ENCODE data around the gene UNC5CL.

The UNC5CL gene

GRCh38 chr6:41000248-41000647, 38.8 kb downstream of the UNC5CL start:
- no peak for DNase-seq (ENCODE audit: low read depth)

DNA sequence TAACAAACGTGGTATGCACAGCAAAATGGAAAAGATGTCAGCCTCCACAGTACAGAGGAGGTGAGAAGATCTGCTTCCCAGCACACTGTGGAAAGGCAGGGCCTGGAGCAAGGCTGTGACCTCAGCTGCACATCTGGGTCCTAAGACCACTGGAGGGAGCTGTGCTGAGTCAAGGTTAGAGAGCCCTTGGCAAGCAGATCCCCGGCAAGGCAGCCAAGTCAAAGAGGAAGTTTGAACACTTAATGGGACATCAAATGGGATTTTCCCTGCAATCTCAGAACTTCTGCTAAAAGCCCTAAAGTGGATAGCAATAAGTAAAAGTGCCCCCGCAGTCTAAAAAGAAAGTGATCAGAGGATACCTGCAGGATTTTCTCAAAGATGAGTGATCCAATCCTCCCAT, 39.5 kb downstream of the UNC5CL start:
- no peak for DNase-seq (ENCODE audit: low read depth)

DNA sequence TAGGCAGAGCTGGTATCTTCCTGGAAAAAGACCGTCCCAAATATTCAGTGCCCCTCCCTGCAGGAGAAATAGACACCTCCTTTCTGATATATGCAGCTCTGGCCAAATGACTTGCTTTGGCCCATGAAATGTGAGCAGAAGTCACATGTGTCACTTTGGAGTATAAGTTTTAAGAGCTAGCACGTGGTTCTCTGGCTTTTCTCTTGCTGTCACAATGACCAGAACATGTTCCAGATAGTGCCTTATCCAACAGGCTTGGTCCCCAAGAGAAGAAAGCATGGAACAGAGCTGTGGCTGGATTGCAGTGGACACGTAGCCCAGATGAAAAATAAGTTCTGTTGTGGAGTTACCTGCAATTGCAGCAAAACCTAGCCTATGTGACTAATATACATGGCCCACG, 40.4 kb downstream of the UNC5CL start:
- no peak for DNase-seq (ENCODE audit: low read depth)

DNA sequence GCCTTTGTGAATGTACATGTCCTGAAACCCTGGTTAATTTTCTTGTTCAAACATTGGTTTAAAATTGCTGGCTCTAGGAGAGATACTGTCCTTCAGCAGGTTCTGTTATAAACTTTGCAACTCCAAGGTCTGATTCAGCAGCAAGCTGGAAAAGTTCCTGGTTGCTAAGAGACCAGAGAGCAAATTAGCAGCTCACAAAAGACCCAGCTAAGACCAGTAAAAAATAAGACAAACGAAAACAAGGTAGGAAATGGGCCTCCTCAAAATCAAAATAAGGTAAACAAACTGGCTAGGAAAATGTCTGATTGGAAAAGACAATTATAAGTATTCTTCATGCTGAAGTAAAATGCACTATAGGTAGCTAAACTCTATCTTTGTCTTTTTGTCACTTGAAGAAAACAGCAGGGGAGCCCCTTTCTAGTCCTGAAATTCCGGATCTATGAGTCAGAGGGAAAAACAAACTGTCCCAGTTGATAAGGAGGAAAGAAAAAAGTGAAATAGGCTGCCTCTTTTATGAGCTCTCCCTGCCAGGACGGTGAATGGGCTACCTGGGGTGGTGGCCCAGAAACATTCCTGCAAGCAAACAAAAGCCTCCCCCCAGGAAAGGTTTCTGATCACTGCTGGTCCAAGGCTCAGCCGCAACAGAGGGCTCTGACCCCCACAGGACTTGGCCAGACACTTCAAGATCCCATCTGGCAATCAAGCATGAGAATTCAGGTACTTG, 41.6 kb downstream of the UNC5CL start:
- DNase-seq (ENCODE audit: low read depth), result no peak

- DNase-seq (ENCODE audit: low read depth), result no peak
Observed at GRCh38 chr6:40996591-40997233, 42.3 kb downstream of the UNC5CL start.

DNA sequence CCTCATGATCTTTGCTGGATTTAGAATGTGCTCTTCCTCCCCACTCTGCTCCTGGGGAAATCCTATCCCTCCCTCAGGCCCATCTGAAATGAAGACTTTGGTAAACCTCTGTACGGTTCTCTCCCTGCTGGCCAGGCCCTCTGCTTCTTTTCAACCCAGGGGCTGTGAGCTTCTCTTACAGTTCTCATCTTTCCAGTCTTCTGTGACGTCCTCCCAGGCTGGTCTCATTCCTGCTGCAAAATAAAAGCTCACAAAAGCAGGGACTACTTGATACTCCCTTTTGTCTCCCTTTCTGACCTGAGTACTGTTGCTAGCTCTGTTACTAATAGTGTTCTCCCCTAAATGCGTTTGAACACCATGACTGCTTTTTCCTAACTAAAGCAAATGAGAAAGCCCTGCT, 46.3 kb downstream of the UNC5CL start:
- DNase-seq (ENCODE audit: low read depth), result no peak

DNA sequence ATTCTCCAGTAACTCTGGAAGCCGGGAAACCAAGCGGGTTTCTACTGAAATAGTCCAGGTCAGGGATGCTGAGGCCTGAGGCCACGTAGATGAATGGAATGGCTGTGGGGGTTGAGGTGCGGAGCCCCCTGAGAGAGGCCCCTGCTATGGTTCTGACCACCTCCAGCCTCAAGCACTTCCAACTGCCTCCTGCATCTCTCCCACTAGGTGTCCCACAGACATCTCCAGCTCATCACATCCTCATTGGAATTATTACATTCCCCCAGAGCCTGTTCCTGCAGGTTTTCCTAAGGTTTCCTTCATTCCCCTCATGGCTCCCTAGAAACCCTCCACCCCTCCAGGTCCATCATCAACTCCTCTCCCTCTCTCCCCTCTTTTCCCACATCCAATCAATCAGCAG, 48.7 kb downstream of the UNC5CL start:
- no peak for DNase-seq (ENCODE audit: low read depth)

GRCh38 chr6:40989204-40990169, 49.5 kb downstream of the UNC5CL start:
- DNase-seq (ENCODE audit: low read depth), result no peak

DNA sequence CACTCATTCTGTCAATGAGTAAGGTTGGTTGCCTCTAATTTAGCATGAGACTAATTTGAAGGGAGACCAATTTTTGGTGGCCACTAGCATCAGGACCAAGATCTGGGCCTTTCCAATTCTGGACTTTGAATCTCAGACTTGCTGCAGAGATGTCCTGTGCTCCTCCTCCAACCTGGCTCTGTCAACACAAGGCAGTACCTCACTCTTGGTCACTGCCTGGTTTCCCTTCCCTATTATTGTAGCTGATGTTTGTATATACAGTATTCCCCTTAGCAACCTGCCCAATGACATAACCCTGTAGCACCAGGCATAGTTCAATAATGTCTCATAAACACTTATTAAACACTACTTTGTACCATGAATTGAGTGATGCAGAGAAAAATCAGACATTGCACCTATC, 50.4 kb downstream of the UNC5CL start:
- DNase-seq (ENCODE audit: low read depth), result no peak

- DNase-seq (ENCODE audit: low read depth), result no peak
Observed at GRCh38 chr6:40986921-40987819, 51.9 kb downstream of the UNC5CL start.

GRCh38 chr6:40986364-40986763, 52.7 kb downstream of the UNC5CL start:
- no peak for DNase-seq (ENCODE audit: low read depth)

DNA sequence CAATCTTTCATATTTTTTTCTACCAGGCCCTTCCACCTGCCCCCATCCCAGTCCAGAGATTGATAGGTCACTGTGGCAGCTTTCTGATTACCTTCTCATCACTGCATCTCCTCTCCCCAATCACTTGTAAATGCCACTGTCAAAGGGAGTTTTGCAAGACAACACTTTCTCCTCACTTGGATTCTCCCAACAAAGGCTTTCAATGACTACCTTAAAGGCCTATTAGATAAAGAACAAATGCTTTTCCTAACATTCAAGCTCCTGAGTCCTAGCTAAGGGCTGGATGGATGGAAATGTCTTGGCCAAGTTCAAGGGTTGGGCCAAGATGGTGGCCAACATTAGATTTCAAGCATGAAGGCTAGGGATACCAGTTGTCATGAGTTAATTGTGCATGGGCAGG, 55.3 kb downstream of the UNC5CL start:
- DNase-seq (ENCODE audit: low read depth), result no peak

- no peak for DNase-seq (ENCODE audit: low read depth)
Observed at GRCh38 chr6:40982917-40983316, 56.1 kb downstream of the UNC5CL start.

DNA sequence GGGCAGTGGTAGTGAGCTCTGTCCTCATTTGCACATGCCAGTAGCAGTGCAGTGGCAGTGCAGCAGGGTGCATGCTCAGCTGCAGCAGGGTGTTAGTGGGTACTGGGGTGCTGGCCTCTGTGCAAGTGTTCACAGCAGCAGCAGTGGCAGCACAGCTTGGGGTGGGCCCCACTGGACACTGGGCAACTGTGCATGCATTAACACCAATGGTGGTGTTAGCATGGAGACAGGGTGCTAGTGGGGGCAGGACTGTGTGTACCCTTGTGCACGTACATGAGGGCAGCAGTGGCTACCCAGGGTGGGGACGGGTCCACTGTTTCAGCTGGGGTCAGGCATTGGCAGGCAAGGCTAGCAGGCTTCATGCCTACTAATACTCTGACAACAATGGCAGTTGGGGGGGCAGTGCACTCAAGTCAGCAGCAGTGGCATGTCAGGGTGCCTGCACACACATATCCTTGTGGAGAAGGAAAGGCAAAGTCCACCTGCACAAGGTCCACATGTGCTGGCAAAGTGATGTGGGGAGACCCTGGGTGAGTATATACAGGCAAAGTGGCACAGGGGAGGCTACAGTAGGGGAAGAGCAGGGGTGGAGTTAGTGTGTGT, 60.2 kb downstream of the UNC5CL start:
- no peak for DNase-seq (ENCODE audit: low read depth)

- DNase-seq (ENCODE audit: low read depth), result no peak
Observed at GRCh38 chr6:40977695-40978094, 61.3 kb downstream of the UNC5CL start.

DNA sequence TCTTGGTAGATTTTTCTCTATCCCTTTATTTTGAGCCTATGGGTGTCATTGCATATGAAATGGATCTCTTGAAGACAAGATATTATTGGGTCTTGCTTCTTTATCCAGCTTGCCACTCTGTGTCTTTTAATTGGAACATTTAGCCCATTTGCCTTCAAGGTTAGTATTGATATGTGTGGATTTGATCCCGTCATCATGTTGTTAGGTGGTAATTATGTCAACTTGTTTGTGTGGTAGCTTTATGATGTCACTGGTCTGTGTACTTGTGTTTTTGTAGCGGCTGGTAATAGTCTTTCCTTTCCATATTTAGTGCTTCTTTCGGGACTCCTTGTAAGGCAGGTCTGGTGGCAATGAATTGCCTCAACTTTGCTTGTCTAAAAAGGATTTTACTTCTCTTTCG, 61.9 kb downstream of the UNC5CL start:
- no peak for DNase-seq (ENCODE audit: low read depth)
